Measurements from ENCODE around the gene STK40. TPM values are rescaled to one million over a fixed set of nuclear protein-coding genes. Genes with fewer than 3 reads are reported as not detected.
A peak's percentile ranks its signal among the peaks of the same experiment; 100 is the strongest.

STK40 gene
- total and polyA plus RNA-seq, 8 donors, result 21.2 to 68.1 (median 37.6) TPM

GRCh38 chr1:36408479-36408878, 22.8 kb upstream of the STK40 start:
- H3K4me1 ChIP-seq, result no peaks in the 10 kb centered on the region
- ATAC-seq (no peak), FAIRE-seq (no peak), DNase-seq (no peak)
- H3K36me3 ChIP-seq, result no peaks in the 10 kb centered on the region
- intact Hi-C loops (cut with DNase I), result no loop called here
- 65 to 69% methylated on average over 2 of the region's 2 CpGs for WGBS, 2 donors
- H3K4me3 ChIP-seq, result no peak overlapping the region
- H3K27me3 ChIP-seq, result no peaks in the 10 kb centered on the region
- TF ChIP-seq, protein P1, sequence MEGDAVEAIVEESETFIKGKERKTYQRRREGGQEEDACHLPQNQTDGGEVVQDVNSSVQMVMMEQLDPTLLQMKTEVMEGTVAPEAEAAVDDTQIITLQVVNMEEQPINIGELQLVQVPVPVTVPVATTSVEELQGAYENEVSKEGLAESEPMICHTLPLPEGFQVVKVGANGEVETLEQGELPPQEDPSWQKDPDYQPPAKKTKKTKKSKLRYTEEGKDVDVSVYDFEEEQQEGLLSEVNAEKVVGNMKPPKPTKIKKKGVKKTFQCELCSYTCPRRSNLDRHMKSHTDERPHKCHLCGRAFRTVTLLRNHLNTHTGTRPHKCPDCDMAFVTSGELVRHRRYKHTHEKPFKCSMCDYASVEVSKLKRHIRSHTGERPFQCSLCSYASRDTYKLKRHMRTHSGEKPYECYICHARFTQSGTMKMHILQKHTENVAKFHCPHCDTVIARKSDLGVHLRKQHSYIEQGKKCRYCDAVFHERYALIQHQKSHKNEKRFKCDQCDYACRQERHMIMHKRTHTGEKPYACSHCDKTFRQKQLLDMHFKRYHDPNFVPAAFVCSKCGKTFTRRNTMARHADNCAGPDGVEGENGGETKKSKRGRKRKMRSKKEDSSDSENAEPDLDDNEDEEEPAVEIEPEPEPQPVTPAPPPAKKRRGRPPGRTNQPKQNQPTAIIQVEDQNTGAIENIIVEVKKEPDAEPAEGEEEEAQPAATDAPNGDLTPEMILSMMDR (IDR thresholded peaks at IDR 0.05), result no peak
- H3K27ac ChIP-seq, result no peak overlapping the region
- H3K9me3 ChIP-seq, result no peaks in the 10 kb centered on the region

- no peaks in the 10 kb centered on the region for H3K27me3 ChIP-seq
- DNase-seq (no peak), ATAC-seq (no peak), FAIRE-seq (no peak)
- no peaks in the 10 kb centered on the region for H3K9me3 ChIP-seq
- no peaks in the 10 kb centered on the region for H3K4me1 ChIP-seq
- no peaks in the 10 kb centered on the region for H3K36me3 ChIP-seq
- 73 to 81% methylated on average over 1 of the region's 1 CpG for WGBS, 2 donors
- TF ChIP-seq, protein P1 (IDR thresholded peaks at IDR 0.05), result no peak
- H3K27ac ChIP-seq, result no peak overlapping the region
- H3K4me3 ChIP-seq, result no peak overlapping the region
- intact Hi-C loops (cut with DNase I), result no loop called here
These were observed 20.7 kb upstream of the STK40 start for GRCh38 chr1:36406440-36406839.

GRCh38 chr1:36402504-36402890, 16.8 kb upstream of the STK40 start:
- Histone ChIP-seq H3K36me3 (no peaks in the 10 kb centered on the region), H3K27ac (no peak overlapping the region), H3K9me3 (no peaks in the 10 kb centered on the region), H3K4me3 (no peak overlapping the region), H3K4me1 (no peaks in the 10 kb centered on the region), H3K27me3 (no peaks in the 10 kb centered on the region)
- TF ChIP-seq, protein P1 (IDR thresholded peaks at IDR 0.05), result no peak
- no peak for ATAC-seq
- WGBS, 2 donors, result 83 to 85% methylated on average over 4 of the region's 4 CpGs
- FAIRE-seq, result no peak
- no peak for DNase-seq
- intact Hi-C loops (cut with DNase I), result no loop called here

GRCh38 chr1:36401602-36402503, 16.1 kb upstream of the STK40 start:
- no peak for DNase-seq
- 86 to 87% methylated on average over 12 of the region's 12 CpGs for WGBS, 2 donors
- H3K27ac ChIP-seq, result peak overlapping the region in 1 of 4 donors; percentile 41

More at GRCh38 chr1:36401602-36402503, 16.1 kb upstream of the STK40 start:
- Histone ChIP-seq H3K4me1 (peaks cover 0 to 3% (median 0%) of the 10 kb centered on the region in 3 donors), H3K9me3 (no peaks in the 10 kb centered on the region), H3K27me3 (no peaks in the 10 kb centered on the region), H3K4me3 (peak overlapping the region in 1 of 4 donors; percentile 12), H3K36me3 (no peaks in the 10 kb centered on the region)
- FAIRE-seq (no peak), ATAC-seq (no peak)
- intact Hi-C loops (cut with DNase I), result no loop called here
- TF ChIP-seq, protein P1 (IDR thresholded peaks at IDR 0.05), result no peak

Data from pancreas (tissue), 10 donors.